ENCODE results near the gene NME4.
"Not testable (repeated sequence)": the region's sequence is repeated elsewhere in the genome, so short reads cannot be mapped to it uniquely, and the experiment has no call there.

Gene NME4

DNA sequence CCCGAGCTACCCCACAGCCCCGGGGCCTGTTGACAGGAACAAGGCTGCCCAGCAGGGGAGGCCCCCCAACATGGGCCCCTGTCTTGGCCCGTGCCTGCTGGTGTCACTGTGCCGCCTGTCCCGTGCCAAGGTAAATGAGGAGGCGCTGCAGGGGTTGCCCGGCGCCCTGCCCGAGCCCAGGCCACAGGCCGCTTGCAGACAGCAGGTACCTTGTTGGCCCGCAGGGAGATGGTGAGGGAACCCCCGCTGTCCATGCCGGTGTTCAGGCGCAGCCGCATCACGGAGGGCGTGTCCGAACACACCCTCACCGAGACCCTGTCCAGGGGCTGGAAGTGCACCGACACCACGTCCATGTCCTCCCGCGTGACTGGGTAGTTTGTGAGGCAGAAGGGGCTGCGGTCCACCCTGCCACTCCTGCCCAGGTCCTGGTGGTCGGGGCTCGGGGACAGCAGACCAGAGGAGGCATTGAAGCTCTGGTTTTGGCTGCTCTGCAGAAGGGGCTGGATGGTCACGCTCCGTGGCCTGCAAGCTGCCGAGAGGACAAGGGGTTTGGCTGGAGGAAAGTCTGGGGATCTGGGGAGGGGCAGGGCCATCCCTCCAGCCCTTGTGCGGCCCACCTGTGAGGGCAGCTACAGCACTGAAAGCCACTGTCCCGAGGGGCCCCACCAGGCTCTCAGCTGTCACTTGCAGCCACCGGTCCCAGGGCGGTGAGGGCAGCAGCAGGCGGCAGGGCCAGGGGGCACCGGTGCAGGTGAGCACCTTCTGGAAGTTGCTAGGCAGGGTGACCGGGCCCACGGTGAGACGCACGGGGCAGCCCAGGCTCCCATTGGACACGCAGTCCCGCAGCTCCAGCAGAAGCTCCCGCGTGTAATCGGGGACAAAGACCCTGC, 20.8 kb upstream of the NME4 start:
- no peak for DNase-seq

- DNase-seq = no peak
Observed at GRCh38 chr16:376817-377418, 20.1 kb upstream of the NME4 start.

DNA sequence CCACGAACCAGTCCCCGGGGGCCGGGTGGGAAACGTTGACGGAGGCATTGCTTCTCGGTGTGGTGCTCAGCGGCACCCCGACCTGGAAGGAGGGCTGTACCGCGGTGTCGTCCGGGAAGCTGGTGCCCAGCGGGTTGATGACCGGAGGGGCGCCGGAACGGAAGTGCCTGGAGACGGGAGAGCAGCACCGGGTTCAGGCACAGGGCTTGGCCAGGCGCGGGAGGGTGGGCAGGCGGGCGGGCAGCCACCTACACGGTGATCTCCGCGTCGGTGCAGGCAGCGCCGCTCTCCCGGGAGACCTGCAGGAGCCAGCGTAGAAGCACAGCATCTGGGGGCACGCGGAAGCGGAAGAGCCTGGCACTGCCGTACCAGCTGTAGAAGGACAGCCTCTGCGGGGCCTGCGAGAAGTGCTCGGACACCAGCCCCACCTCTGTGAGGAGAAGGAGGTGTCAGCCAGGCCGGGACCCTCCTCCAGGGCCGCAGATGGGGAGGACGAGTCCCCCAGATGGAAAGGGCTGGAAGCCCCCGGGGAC, 19.5 kb upstream of the NME4 start:
- no peak for DNase-seq

DNA sequence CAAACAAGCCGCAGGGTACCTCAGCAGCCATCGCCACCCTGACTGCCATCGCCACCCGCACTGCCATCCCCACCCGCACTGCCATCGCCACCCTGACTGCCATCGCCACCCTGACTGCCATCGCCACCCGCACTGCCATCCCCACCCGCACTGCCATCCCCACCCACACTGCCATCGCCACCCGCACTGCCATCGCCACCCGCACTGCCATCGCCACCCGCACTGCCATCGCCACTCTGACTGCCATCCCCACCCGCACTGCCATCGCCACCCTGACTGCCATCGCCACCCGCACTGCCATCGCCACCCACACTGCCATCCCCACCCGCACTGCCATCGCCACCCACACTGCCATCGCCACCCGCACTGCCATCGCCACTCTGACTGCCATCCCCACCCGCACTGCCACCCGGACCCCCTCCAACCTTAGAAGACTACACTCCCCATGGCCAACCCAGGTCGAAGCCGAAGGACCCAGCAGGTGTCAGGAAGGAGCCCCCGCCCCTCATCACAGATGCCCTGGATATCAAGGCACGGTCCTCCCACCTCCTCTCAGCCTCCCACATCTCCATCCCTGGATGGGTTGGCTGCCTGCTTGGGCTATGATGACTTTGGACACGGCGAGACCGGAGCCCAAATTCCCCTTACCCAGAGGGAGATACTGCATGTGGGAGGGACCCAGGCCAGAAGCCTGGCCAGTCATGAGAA, 18.7 kb upstream of the NME4 start:
- DNase-seq = not testable (repeated sequence)

DNA sequence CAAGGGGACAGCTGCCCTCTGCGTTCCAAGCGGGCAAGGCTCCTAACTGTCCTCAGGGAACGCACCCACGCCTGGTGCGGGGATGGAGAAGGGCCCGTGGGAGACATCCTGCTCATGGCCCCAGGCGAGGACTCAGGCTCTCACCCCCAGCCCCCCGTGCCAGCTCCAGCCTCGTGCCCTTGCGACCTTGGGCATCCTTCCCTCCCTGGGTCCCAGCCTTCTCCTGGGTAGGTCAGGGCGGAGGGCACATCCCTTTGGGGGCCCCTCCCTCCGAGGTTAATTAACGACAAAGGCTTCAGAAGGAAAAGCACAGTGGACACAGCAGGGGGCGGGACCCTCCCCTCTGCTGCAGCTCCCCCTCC, 18.2 kb upstream of the NME4 start:
- DNase-seq = no peak

DNA sequence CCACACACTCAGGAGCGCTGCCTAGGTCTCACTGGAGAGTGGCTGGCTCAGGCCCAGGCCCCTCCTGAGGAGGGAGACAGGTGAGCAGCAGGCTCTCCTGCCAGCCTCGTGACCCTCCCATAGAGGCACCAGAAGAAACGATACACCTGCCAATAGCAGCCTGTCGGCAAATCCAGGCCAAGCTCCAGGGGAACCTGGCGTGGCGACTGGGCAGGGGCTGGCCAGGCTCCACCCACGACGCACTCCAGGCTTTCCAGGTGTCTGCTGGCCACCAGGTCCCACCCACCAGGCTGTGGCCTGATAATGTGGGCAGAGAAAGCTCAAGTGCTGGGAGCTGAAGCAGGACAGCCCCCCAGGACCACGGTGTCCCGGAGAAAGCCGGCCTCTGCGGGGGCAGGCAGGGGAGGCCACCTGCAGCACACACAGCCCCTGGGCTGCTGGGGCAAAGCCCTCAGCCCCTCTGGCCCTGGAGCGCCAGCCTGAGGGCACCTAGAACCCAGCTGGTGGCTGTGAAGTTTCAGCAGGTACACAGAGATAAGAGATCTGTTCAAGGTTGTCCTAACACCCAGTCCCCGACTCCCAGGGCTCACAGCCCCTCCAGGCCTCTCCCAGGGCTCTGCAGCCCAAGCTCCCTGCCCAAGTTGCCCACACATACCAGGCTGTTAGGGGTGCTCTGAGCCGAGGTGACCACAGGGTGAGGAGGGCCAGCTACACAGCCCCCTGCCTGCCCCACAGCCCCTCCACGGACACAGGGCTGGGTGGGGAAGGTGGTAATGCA, 17.6 kb upstream of the NME4 start:
- DNase-seq = no peak

DNA sequence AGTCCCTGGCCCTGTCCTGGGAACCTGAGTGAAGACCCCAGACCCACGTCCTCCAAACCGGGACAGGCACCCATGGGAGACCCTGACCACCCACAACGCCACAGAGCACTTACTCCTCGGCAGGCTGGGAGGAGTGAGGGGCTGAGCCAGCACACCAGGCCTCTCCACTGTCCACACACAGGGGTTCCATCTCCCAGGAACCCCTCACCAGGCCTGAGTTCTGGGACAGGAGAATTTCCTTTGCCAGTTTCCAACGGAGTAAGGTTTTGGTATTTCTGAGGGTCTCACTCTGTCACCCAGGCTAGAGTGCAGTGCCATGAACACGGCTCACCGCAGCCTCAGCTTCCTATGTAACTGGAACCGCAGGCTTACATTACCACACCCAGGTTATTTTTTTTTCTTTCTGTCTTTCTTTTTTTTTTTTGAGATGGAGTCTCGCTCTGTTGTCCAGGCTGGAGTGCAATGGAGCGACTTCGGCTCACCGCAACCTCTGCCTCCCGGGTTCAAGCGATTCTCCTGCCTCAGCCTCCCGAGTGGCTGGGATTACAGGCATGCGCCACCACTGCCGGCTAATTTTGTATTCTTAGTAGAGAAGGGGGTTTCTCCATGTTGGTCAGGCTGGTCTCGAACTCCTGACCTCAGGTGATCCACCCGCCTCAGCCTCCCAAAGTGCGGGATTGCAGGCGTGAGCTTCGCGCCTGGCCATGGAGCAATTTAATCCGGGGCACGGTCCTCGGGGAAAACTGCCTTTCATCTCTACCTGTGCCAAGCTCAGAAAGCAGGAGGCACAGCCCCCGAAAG, 16.8 kb upstream of the NME4 start:
- no peak for DNase-seq

DNA sequence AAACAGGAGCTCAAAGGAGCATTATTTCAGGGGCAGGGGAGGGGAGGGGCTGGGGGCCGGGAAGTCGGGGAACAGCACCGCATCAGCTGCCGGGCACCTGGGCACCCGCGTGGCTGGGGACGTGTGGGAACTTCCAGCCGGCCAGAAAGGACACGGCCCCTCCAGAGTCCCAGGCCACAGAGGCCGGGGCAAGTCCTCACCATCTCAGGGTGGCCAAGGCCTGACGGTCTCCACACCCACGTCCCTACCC, 16.3 kb upstream of the NME4 start:
- DNase-seq = no peak

DNA sequence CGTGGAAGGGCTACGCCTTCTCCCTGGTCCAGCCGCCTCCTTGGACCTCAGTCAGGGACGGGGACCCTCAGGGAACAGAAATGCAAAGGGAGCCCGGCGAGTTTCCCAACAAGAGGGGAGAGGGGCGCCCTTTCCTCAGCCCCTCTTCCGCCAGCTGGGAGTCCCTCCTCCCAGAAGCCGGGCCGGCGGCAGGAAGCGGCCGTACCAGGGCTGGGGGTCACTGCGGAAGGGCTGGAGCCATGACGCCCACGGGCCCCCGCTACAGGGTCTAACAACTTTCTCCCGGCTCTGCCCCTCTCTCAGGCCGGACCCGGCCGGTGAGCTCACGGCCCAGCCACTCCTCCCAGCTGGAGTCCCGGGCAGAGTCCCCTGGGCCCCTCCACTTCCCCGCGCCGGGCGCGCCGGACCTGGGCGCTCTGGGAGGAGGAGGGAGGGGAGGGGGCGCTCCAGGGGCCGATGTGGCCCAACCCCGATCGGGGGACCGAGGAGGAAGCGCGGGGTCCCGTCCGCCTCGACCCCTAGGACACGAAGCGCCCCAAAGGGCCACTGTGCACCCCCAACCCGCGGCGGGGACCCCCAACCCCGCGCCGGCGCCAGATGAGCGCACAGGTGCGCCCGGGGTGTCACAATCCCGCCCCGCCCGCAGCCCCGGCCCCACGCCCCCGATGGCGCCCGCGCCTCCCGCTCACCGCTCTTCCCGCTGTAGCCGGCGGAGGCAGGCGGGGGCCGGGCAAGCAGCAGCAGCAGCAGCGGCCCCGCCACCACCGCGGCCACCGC, 15.8 kb upstream of the NME4 start:
- peak in 1 of 56 donors; percentile 52 for DNase-seq

DNA sequence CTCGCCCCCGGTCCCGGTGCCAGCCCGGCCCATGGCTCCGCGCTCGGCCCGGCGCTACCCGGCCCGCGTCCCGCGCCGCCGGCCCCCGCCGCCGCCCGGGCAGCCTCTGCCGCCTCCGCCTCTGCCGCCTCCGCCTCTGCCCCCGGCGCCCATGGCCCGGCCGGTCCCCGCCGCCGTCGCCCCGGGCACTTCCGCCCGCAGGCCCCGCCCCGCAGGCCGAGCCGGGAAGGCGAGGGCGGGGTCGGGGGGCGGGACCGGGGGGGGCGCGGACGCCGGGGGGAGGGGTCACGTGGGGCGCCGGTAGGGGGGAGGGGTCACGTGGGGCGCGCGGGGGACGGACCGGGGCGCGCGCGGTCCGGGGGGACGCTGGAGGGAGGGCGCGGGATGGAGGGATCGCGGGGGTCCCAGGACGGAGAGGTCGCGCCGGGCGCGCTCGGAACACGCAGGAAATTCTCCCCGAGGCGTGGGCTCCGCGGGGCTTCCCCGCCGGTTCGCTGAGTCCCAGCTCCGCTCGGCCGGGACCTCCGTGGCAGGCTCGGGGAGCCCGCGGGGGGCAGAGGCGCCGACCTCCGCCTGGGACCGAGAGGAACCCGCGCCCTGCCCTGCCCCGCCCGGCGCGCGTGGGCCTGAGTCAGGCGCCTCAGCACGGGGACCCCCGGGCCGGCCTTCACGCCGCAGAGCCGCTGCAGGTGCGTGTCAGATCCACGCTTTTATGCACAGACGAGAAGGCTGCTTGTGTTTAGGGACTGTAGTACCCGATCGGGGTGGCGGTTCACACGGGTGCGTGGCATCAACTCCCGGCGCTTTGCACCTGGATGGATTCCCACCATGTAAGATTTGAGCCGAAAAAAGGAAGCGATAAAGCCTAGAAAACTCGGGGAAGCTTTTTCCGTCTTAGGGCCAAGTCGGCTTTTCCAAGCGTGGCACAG, 14.9 kb upstream of the NME4 start, which contains the start of gene PGAP6:
Gene PGAP6 (minus strand): TSS at position 190 of the 929 bp plus-strand sequence. CDS start 157 bp downstream, at position 33.
- peak in 42 of 56 donors; percentile 22 to 82 (median 54) for DNase-seq

DNA sequence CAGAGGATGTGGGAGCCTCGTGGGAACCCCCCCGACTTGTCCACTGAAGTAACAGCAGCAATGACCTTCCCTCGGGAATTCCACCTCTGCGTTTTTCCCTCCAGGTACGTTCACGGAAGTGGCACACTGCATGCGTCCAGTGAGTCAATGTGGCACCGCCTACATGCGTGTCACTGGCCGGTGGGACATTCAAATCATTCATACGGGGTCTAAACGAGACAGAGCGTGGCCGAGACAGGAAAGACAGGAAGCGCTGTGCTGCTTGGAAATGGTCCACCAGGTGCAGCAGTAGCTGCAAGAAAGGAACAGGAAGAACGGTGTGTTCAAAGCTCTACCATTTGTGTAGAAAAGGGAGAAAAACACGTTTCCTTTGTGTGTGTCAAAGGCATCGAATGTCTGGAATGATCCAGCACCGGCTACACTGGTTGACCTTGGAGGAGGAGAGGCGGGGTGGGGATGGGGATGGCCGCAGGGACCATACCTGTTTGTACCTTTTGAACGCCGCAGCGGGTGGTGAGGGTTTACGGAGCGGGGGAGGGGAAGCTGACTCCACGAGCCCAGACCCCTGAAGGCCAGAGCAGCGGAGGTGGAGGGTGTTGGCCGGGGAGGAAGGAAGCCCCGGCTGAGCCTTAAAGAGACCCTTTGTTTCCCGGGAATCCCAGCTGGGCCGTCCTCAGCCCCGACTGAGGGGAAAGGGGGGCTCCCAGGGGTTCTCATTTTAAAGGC, 13.5 kb upstream of the NME4 start:
- DNase-seq = no peak

- DNase-seq = peak in 25 of 56 donors; percentile 15 to 71 (median 36)
Observed at GRCh38 chr16:386641-387156, 10.3 kb upstream of the NME4 start.

GRCh38 chr16:387761-388666, 9.0 kb upstream of the NME4 start:
- peak in 4 of 56 donors; percentile 13 to 41 (median 27) for DNase-seq

- DNase-seq = no peak
Observed at GRCh38 chr16:389352-389751, 7.6 kb upstream of the NME4 start.

DNA sequence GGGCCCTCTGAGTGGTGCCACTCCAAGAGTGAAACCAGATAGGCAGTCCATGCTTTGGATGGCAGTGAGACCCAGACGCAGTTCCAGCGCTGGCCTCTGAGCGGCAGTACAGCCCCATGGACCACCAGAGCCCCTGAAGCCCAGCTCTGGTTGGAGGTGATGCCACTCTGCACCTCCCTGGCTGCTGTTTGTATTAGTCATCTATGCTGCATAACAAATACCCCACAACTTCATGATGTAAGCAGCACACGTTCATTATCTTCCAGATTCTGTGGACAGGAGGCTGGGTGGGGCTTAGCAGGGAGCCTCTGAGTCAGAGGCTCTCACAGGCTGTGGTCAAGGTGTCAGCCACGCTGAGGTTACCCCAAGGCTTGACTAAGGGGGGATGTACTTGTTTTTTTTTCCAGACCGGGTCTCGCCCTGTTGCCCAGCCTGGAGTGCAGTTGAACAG, 5.1 kb upstream of the NME4 start:
- DNase-seq = peak in 31 of 56 donors; percentile 17 to 71 (median 36)

DNA sequence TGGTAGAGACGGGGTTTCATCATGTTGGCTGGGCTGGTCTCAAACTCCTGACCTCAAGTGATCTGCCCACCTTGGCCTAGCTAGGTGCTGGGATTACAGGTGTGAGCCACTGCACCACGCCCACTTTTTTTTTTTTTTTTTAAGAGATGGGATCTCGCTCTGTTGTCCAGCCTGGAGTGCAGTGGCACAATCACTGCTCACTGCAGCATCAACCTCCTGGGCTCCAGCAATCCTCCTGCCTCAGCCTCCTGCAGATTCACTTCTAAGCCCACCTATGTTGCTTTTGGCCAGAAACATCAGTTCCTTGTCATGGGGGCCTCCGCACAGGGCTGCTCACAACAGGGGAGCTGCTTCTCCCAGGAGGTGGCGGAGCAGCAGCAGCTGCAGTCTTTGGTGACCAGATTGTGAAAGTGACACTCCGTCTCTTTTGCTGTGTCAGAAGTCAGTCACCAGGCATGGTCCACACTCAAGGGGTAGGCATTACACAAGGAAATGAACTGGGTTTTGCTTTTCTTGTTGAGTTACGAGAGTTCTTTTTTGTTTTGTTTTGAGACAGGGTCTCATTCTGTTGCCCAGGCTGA, 4.5 kb upstream of the NME4 start:
- no peak for DNase-seq

Data from amygdala (tissue), 56 donors.